GM18498 (cell line): ENCODE measurements around the gene ANKHD1.

Experiments used
- ATAC-seq: cut with Tn5 transposase; IDR thresholded peaks from one replicate; pipeline ENCODE4 v1.9.1; 2021; ENCODE audit warnings: mild to moderate bottlenecking, moderate library complexity; ENCODE audit not compliant: unreplicated experiment

ANKHD1 gene

DNA sequence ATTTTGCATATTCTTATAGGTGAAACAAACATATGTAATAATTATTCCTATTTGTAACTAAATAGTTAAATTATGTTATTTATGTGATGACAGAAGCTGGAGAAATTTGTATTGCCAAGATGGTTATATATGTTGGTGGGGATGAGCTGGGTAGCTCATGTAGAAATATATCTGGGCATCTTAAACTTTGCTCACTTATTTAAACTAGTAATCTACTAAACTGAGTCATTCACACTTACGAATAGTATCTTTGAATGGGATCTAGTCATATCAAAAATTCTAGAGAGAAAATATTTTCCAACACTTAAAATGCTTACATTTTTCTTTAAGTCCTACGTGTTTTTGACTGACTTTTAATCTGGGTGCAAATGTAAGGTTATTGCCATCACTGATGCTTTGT, 101.2 kb downstream of the ANKHD1 start:
- ATAC-seq, result no peak

DNA sequence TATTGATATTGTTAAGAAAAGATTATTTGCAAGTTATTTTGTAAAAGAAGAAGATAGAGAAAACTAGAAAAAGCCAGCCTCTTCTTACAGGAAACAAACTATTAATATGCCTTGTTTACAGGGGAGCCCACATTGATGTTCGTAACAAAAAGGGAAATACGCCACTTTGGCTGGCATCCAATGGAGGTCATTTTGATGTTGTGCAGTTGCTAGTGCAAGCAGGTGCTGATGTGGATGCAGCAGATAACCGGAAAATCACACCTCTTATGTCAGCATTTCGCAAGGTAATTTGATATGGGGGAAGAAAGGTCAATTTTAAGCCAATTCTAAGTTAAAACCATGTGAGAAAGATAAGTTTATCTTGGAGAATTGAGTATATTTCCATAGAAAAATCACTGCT, 108.3 kb downstream of the ANKHD1 start:
- ATAC-seq, result no peak

DNA sequence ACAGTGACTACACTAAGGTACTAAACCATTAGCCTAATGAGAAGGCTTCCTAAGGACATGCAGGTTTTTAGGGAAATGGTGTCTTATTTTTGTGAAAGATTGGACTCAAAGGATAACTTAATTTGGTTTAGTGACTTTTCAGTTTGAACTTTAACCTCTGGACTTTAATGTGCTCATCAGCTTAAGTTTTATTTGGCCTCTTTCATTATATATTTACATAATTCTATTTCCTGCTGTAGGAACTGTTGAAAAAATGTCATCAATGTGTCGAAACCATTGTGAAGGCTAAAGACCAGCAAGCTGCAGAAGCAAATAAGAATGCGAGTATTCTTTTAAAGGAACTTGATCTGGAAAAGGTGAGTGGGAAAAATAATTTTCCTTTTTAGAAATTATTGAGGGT, 111.5 kb downstream of the ANKHD1 start:
- no peak for ATAC-seq

DNA sequence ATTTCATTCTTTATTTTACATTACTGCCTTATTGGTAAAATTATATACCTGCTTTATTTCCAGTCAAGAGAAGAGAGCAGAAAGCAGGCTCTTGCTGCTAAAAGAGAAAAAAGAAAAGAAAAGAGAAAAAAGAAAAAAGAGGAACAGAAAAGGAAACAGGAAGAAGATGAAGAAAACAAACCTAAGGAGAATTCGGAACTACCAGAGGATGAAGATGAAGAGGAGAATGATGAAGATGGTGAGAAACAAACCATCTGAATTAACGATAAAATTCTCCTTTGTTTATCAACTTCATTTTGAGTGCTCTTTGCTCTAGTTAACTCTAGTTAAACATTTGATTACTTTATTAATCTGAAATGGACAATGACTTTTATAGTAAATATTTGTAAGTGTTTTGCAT, 122.4 kb downstream of the ANKHD1 start:
- ATAC-seq, result no peak

DNA sequence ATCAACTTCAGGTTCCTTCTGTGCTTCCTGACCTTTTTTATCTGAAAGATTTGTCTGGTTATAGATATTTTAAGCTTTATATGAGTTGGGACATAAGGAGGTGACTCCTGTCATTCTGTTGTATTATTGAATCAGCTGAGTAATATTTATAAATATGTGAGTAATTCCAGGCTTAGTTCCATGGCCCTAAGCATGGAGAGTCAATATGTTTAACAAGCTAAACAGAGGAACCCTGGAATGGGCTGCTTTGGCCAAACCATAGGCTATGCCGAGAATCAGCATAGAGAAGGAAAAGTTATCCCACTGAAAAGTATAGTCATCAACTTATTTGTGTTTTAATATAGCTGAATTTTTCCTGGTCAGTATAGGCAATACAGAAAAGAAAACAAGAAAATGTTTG, 138.6 kb downstream of the ANKHD1 start:
- no peak for ATAC-seq

DNA sequence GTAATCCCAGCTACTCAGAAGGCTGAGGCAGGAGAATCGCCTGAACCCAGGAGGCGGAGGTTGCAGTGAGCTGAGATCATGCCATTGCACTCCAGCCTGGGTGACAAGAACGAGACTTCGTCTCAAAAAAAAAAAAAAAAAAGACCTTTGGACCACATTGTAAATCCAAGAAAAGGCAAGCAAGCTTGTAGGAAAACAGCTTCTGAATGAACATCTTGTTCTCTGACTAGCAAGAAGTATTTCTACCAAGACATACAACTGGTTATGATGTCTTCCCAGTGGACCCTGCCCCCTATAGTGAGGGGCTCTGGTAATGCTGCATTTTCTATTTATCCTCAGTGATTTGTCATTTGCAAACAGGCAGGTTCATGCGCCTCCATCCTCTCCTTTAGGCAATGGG, 141.3 kb downstream of the ANKHD1 start:
- ATAC-seq, result no peak

DNA sequence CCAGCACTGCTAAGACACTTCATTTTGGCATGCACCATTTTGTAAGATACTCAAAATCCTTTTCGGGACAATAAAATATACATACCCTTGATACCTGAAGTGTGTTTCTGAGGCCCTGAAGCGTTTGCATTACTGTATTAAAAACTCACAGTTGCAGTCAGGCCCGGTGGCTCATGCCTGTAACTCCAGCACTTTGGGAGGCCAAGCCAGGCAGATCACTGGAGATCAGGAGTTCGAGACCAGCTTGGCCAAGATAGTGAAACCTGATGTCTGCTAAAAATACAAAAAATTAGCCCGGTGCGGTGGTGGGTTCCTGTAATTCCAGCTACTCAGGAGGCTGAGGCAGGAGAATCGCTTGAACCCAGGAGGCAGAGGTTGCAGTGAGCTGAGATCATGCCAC, 143.4 kb downstream of the ANKHD1 start:
- ATAC-seq, result no peak

DNA sequence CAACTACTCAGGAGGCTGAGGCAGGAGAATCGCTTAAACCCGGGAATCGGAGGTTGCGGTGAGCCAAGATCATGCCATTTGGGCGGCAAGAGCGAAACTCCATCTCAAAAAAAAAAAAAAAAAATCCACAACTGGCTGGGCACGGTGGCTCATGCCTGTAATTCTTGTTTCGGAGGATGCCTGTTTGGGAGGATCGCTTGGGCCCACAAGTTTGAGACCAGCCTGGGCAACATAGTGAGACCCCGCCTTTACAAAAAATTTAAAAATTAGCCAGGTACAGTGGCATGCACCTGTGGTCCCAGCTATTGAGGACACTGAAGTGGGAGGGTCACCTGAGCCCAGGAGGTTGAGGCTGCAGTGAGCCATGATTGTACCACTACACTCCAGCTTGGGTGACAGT, 144.0 kb downstream of the ANKHD1 start:
- no peak for ATAC-seq

DNA sequence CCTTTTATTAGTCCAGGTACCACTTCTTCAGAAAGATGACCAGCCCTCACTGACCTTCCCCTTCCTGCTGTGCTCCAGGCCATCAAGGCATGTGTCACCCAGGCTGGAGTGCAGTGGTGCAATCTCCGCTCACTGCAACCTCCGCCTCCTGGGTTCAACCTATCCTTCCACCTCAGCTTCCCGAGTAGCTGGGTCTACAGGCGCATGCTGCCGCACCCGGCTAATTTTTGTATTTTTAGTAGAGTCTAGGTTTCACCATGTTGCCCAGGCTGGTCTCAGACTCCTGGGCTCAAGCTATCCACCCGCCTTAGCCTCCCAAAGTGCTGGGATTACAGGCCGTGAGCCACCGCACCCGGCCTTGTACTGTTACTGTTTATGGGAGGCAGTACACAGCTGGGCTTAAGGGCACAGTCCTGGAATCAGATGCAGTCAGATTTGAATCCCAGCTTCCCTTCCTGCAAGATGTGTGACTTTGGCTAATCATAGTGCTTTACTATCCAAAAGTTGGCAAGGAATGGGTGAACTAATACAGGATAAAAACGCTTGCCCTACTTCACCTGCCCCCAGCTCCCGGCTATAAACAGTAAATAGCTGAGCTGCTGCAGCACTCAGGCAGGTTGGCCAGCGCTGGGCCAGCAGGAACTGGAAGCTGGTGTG, 145.3 kb downstream of the ANKHD1 start:
- peak; percentile 1 for ATAC-seq

DNA sequence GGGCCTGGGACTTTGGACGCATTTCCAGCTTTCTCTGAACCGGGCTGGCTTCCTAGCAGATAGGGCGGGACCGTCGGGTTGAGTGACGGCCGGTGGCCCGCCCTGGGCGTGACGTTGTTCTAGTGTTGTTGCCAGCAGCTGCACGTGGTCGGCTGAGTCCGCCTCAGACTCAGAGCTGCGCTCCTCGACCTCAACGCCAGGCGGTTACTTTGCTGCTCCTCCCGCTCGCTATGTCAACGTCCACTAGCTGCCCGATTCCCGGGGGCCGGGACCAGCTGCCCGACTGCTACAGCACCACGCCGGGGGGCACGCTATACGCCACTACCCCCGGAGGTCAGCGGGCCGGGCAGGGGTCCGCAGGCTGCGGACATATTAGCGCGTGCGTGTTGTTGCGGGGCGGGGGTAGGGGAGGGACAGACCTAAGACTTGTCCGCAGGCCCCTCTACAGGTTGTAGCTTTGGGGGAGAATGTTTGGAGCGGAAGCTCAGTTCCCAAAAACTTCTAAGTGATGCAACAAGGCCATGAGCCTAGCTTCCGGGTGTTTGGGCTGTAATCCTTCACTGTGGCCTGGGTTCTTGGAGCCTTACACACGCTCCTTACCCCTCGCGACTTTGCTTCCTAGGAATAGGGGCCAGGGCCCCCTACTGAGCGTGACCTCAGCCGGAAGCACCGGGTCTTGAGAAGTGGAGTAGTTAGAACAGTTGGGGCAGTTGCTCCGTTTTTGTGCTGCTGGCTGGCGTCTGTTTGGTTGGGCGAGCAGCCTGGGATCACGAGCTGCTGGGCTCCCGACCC, 146.1 kb downstream of the ANKHD1 start, which contains the start of gene EIF4EBP3:
Gene EIF4EBP3 (plus strand): TSS at position 155 of the 792 bp plus-strand sequence. CDS start 76 bp downstream, at position 231.
- ATAC-seq, result peak; percentile 98

DNA sequence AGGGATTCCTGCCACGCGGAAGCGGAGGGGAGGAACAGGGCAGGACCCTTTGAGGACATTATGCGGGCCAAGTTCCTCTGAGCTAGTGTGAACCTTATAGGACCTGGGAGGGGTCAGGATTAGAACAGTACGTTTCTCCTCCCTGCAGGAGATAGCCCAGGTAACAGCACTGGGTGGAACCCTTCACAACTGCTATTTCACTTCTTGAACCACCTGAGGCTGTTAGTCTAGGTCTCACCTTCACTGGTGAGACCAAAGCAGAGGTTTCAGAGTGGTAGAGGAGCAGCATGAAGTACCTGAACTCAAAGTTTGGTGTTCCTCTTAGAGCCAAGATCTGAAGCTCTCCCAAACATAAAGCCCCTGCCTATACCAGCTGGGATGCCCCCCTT, 146.7 kb downstream of the ANKHD1 start:
- peak; percentile 1 for ATAC-seq

DNA sequence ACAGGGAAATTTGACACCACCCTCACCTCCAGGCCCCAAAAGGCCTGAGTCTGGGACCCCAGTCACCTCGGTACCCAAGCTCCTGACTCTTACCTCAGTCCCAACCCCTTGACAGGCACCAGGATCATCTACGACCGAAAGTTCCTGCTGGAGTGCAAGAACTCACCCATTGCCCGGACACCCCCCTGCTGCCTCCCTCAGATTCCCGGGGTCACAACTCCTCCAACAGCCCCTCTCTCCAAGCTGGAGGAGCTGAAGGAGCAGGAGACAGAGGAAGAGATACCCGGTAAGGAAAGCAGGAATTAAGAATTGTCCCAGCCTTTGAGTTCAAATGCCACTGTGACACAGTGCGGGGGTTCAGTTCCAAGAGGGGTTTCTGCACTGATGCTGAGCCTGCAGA, 147.2 kb downstream of the ANKHD1 start:
- no peak for ATAC-seq

DNA sequence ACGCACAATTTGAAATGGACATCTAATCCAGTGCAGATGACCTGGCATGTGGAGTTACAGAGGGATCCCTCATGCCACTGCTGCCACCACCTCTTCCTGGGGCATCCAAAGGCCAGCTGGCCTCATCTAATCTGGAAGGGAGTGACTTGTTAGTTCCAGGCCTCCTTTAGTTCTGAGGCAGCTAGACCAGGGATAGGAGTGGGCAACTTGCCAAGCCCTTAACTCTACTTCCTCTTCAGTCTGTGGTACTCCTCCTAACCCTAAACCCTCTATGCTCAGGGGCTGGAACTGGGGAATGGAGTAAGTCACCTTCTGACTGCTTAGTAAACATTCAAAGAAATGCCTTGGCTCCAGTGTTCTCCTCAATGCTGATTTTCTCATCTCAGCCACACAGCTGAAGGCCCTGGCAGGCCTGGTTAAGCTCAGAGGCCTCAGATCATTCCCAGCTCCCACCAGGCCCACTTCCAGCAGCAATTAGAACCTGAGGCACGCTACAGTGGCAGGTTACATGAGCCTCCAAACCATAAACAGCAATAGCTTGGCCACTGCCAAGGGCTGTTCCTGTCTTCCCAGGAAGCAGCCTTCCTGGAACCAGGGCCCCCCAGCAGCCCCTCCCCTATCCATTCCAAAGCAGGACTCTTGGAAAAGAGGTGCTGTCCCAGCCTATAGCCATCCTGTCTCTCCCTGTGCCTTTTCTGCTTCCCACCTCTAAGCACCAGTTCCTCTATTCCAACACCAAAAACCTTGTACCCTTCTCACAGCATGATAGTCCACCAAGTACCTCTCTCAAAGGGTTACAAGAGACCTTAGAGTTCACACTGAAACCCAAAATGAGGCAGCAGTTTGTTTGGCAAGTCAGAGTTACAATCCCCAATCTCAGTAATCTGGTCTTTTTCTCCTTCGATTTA, 147.9 kb downstream of the ANKHD1 start:
- ATAC-seq, result no peak

DNA sequence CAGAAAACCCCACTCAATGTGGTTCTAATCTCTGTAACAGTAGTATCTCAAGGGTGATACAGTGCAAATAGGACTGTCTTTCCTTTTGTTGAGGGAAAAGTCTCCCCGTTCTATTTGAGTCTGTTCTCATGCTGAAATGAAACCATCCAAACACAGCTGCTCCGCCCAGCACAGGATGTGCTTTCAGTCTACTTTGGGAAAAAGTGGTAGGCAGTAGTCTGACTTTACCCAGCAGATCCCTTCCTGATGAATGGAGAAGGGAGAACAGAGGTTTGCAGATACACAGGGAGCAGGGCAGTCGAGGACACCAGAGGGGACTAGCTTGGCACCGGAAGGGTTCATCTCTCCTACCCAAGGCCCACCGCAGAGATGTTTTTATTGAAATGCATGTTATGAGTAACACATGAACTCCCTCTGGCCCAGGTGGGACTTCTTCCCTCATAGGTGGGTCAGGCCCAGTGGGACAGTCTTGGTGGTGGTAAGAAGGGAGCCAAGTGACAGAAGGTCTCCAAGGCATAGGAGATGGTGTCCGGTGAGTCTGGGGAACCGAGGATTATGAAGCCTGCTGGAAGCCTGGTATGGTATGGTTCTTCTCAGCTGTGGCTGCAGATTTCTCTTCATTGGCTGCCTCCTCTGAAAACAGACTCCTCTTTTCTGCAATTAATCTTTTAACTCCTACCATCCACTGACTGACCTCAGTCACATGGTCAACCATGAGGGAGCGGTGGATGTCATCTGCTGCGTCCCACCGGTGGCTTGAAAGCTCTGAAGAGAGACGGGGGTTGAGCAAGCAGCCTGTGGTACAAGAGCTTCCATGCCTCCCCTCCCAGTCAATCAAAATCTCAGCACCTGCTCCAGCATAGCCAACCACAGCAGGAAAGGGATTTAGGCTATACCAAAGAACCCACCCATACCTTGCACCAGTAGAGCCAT, 148.8 kb downstream of the ANKHD1 start:
- ATAC-seq, result no peak

DNA sequence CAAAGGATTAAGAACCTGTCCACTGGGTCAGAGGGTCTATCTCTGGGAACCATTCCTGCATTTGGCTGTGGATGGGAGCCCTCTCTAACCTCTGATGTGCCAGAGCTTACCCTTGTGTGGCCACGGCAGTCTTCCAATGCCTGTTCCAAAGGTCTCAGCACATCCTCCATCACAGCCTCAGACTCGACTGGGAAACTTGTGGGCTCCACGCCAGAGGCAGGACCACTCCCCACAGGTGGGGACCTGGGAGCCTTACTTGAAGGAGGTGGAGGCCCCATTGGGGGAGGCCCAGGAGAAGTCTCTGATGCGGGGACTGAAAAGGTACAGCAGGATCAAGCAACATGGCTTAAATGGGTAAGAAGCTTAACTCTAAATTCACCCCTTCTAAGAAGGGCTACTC, 150.2 kb downstream of the ANKHD1 start:
- ATAC-seq, result no peak

DNA sequence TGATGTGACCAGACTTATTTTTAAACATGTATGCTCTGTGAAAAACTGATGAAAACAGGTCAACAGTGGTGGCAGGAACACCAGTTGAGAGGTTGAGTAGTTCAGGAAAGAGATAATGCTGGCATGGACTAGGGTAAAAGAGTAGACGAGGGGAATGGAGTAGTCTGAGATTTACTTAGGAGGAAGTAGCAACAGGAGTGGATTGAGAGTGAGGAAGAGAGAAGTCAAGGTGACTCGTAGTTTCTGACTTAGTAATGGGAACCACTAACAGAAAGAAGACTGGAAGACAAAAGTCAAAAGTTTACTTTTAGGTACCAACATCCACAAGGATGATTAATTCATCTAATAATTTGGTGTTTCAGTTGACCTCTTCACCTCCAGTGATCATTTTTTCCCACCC, 152.0 kb downstream of the ANKHD1 start:
- ATAC-seq, result no peak

DNA sequence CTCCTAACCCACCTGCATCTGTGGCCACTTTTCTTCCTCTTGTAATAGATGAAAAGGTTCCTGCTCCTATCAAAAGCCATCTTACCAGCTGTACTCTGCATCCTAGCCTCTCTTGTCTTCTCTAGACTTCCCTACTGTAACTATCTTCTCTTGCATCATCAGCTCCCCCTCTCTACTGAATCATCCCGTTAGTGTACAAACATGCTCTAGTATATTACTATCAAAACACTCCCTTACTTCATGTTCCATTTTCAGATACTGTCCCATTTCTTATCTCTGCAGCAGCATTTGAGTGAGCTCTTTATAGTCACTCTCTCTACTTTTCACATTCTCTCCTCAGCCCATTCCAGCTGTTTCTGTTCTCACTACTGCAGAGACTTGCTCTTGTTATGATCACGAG, 152.8 kb downstream of the ANKHD1 start:
- ATAC-seq, result no peak

DNA sequence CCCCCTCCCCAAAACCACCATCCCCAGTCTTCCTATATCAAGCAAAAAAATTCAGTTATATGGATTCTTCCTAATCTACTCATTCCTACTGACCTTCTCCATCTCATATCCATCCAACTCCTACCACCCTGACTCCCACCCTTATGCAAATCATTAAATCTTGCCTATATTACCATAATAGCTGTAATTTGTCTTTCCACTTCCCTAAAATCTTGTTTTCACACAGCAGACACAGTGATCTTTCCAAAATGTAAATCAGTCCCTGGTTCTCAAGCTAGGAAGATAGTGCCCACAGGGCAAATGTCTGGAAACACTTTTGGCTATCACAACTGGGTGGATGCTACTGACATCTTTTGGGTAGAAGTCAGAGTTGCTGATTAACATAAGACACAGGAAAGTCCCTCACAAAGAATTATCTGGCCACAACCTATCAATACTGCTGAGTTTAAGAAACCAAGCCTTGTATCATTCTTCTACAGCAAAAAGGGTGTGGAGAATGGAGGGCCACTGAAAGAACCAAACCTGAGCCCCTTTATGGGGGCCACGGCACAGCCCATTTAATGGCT, 154.2 kb downstream of the ANKHD1 start:
- no peak for ATAC-seq

DNA sequence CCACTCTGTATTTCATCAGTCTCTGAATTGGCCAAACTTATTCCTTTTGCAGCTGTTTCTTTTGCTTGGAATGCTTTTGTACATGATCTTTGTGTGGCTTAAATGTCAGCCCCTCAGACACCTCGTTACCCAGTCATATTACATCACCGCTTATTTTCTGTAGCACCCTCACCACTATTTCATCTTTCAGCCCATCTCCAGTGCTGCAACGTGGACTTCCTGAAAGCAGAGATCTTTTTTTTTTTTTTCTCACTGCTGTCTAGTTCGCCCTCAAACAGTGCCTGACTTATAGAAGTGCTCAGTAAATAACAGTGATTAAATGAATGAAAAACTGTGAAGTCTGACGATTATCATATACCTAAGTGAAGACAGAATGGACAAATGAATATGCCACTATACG, 154.8 kb downstream of the ANKHD1 start:
- no peak for ATAC-seq

DNA sequence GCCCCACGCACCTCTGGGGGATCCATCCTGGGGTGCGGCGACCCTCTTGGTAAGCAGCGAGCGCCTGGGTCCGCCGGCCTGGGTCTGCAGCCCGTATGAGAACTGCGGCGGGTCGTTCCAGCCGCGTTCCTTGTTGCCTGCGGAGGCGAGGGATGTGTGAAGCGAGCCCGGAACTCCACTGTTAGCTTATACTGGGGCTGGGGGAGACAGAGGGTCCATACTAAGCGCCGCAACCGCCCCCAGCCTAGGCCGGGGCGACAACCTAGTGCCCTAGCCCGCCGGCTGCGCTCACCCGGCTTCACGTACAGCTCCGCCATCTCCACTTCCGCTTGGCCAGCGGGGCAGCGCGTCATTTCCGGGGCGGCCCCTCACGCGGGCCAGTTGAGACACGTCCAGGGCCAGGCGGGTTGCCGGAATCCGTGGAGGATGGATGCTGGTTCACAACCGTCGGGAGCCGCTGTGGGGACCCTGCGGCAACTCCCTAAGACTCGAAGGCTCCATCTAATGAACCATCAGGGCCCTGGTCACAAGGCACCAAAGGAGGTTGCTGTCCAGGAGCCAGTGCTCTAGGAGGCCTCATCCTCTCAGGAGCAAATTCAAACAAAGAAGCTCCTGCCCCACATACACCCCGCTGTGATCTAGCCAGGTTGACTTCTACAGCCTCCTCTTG, 155.6 kb downstream of the ANKHD1 start, which contains the start of gene SRA1:
Gene SRA1 (minus strand): TSS at position 338 of the 670 bp plus-strand sequence. CDS start 21 bp downstream, at position 317.
- ATAC-seq, result peak; percentile 96
